ENCODE data around the gene BICC1.

Gene BICC1

DNA sequence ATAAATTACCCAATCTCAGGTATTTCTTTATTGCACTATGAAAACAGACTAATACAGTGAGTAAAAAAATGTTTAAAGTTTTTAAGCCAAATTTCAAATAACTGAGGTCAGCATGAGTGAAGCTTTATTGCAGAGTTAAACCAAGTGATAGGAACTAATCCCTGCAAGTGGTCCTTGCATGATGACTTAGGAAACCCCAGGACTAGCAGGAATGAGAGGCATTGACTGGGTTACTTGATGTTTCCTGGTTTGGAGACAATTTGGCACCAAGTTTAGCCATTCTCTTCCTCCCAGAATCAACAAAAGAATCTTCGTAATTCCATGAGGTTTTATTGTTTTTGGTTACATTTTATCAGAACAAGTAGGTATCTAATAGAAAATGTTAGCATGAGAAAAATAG, 194.2 kb downstream of the BICC1 start:
- DNase-seq (ENCODE audit: low read depth) = no peak

DNA sequence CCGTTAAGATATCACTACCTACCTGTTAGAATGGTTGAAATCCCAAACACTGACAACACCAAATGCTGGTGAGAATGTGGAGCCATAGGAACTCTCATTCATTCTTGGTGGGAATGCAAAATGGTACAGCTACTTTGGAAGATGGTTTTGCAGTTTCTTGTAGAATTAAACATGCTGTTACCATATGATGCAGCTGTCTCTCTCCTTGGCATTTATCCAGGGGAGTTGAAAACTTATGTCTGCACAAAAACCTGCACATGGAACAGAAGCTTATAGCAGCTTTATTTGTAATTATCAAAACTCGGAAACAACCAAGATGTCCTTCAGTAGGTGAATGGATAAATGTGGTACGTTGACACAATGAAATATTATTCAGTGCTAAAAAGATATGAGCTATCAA, 199.5 kb downstream of the BICC1 start:
- DNase-seq (ENCODE audit: low read depth) = no peak

DNA sequence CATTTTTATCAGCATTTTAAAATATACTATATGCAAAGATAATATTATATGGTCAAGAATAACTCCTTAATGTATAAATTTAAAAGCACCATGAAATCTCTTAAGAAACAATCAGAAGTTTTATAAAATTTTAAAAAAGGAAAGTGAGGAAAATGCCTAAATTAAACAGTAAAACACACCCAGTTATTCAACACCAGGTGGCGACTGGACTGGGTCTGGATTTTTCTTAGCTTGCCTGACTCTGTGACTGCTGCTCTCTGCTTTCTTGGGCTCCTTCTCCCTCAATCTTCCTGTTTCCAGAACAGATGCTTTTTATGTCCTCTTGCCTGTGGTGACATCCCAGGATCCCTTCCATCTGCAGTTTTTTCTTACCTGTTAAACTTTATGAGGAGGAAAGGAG, 200.3 kb downstream of the BICC1 start:
- DNase-seq (ENCODE audit: low read depth) = peak; percentile 8

DNA sequence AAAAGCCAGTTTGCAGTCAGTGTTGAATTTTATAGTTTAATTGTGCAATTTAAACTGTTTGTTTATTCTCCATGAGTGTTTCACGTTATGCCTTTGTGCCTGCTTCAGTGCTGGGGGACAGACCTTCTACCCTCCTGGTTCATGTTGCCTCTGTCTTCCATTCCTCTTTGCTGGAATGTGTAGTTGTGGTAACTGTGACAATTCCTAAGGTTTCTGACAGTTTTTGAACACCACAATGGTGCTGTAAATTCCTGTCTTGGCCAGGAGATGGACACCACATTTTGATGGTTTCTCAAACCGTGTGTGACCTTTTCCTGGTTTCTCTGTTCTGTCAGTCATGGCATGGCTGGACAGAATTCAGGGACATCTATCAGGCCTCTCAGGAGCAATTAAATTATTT, 201.7 kb downstream of the BICC1 start:
- DNase-seq (ENCODE audit: low read depth) = no peak

DNA sequence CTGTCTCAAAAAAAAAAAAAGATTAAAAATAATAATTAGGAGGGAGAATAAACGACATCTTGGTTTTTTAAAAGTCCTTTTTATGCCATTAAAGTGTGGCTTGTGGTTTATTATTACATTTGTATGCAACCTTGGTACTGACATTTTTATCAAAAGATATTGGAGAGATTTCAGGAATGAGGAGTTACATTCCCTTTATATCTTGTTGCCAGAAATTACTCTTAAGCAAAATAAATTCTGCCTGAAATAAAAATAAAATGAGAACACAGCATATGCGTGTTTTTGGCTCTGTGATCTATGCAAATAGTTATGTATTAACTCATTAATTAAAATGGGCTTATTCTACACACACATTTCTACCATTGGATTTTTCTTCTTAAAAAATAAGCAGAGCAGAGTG, 202.4 kb downstream of the BICC1 start:
- DNase-seq (ENCODE audit: low read depth) = peak; percentile 10

DNA sequence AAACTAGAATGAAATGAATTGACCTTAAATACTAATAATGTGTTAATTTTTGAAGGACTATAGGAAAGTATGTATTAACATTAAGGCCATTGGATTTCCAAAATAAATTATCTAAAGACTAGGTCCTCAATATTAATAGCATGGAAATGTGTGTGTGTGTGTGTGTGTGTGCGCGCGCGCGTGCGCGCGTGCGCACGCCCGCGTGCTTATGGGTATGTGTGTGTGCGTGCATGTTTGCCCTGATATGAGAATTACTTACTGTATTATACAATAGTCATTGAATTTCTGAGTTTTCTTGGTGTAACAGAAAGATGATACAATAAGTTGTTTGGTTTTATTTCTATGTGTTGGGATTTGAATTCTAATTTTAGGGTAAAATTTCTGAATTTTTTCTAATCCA, 205.9 kb downstream of the BICC1 start:
- DNase-seq (ENCODE audit: low read depth) = no peak

DNA sequence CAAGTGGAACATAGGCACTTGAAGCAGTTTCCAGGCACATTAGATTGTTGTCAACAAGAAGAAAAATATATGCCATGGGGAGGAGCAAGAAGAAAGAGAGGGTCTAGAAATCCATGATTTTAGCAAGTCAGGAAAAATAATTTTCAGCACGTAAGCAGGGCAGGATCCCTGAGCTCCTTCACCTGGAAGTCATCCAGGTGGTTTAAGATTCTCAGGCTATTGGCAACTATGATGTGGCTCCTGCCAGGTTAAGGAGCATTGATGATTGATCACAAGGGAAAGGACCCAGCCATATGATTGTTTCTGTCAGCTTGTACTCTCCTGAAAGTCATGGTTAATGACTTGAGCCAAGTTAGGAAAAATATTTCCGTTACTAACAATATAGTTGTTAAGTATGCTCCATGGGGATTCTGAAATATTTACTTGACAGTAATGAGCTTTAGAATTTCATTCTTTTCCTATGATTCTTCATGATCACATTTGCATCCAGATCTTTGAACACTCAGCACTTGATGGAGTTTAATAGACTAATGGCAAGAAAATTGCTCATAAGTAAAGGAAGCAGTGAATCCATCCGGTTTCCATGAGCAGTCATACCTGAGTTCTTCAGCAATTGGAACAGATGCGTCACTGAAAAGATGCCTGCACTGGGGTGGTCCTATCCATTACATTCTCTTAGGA, 209.1 kb downstream of the BICC1 start:
- DNase-seq (ENCODE audit: low read depth) = no peak

DNA sequence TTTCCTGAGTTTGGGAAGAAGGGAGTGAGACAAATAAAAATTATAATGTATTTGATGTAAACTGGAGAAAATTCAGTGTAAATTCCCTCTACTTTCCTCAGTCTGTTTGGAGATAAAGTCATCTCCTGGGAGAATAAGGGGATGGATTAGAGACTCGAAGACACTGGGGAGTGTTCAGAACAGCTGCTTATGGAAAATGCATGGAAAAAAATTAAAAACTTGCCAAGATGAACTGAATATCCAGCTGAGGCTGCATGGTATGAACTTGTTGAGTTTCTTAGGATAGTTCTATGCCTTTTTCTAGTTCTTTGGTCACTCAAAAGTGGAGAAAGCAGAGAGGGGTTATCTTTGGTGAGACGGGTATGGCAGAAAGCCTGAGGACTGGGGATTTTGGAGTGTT, 210.5 kb downstream of the BICC1 start:
- DNase-seq (ENCODE audit: low read depth) = no peak

DNA sequence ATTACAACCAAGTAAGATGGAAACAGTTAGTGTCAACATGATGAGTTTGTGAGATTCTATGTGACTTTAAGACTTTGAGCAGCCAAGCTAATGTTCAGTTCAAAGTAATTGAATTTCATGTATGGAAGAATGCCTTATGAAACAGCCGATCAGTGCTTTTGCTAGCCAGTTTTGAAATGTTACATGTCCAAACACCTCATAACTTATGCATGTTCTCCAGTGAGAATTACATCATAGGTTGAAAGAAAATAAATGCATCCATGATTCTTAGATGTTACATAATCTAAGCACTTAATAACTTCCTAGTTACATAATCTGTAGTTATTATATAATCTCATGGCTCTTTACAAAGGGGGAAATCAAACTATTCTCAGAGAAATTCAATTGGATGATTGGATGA, 211.3 kb downstream of the BICC1 start:
- peak; percentile 40 for DNase-seq (ENCODE audit: low read depth)

DNA sequence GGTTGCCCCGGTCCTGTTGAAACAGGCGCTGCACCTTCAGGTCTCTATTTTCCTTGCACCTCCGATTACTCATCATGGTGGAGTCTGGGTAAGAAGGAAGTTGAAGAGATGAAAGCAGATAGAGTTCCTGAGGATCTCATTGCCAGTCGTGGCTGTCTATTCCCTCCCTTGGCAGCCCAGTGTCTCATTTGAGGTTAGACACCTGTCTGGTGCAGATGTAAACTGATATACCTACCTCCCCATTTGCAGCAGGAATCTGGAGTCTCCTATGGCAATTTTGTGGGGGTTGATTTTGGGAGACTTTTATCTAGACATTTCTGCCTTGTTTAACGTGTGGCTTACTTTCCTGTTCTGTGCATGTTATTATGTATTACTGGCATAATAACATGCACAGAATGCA, 212.1 kb downstream of the BICC1 start:
- DNase-seq (ENCODE audit: low read depth) = no peak

DNA sequence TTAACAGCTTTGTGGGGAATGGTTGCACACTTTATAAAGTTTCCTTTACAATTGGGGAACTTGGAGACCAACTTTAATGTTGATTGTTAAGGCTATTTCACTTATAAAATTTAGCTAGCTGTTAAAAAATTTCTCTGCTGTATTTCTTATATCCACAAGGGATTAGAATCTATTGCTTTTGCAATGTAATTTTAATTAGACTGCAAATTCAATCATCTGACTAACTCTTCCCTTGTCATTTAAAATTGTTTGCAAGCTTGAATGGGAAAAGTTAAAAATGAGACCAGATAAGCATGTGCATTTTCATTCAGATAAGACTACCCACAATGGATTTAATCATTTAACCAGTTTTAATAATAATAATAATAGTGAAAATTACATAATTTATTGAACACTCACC, 213.2 kb downstream of the BICC1 start:
- no peak for DNase-seq (ENCODE audit: low read depth)

DNA sequence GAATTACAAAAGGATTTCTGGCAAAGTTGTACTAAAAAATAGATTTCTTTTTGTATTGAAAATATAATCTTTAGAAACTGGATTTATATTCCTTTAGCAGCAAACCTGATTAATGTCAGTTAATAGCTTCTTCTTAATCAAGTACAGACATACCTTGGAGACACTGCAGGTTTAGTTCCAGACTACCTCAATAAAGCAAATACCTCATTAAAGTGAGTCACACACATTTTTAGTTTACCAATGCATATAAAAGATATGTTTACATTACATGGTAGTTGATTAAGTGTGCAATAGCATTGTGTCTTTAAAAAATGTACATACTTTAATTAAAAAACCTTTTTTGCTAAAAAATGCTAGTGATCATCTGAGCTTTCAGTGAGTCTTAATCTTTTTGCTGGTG, 215.0 kb downstream of the BICC1 start:
- DNase-seq (ENCODE audit: low read depth) = no peak

DNA sequence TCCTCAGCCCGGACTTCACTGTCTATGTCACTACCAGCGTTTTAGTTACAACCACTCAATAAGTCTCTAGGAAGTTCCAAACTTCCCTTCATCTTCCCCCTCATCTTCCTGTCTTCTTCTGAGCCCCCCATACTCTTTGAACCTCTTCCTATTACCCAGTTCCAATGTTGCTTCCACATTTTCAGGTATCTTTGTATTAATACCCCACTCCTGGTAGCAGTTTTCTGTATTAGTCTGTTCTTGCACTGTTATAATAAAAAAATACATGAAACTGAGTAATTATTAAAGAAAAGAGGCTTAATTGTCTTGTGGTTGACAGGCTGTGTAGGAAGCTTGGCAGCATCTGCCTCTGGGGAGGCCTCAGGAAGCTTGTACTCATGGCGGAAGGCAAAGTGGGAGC, 218.6 kb downstream of the BICC1 start:
- DNase-seq (ENCODE audit: low read depth) = no peak

DNA sequence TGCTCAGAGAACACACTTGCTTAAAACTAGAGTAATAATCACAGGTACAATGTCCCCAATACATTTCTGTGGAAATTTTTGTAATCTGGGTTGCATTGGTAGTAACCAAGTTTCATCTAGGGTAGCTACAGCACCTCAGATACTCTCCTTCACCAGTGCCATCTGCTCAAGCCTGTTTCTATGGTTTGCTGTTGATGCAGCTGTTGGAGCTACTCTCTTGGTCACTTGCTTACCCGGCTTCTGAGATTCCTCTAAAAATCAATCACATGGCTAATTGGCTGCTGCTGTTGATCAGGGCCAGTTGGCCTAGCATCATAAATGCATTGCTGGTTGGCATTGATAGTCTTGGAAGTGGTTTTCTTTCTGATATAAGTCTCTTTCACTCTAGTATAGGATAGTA, 220.8 kb downstream of the BICC1 start:
- DNase-seq (ENCODE audit: low read depth) = no peak

DNA sequence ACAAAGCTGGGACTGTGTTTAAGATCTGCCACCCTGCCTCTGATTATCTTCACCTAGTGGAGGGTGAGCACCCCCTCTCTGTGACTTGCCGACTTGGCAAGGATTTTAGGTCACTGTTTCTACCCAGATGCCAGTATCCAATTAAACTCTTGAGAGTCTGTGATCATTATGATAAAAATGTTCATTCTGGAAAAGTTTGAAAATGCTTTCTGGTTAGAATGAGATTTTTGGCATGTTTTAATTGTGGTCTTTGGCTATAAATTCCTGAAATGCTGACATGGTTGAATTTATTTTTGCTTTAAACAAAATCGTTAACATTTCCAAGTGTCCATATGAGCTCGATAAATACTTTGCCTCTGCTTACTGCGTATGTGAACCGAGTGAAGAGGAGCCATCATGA, 221.4 kb downstream of the BICC1 start:
- peak; percentile 12 for DNase-seq (ENCODE audit: low read depth)

DNA sequence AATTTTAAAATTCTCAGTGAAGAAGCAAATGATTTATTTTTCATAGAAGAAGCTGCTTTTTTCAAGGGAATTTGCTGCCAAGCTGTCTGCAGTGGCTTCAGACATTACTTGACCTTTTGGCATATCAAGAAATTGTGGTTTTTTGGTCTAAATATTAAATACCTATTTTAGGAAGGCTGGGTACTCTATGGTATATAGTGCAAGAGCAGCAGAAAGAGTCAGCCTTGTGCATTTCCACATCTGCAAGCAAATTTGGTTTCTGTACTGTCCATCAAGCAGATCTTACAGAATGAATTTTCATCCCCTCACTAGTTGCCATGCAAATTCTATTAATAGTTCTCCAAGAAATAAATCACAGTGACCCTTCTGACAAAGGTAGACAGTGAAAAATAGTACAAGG, 222.0 kb downstream of the BICC1 start:
- peak; percentile 10 for DNase-seq (ENCODE audit: low read depth)

DNA sequence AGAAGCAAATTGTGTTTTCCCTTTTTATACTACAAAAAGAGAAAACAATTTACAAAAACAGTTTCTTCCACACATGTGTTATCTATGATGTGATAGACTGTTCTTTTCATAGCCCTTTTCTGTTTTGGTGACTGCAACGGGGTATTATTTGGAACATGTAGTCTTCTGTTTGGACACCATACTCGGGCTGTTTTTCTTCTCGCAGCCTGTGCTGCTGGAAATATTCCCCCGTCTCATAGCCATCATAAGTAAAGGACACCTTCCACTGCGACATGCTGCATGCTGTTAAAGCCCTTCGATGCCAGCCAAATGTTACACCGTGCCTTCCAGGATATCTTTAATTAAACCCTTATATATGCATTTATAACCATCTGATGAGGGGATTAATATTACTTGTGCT, 222.4 kb downstream of the BICC1 start:
- no peak for DNase-seq (ENCODE audit: low read depth)

DNA sequence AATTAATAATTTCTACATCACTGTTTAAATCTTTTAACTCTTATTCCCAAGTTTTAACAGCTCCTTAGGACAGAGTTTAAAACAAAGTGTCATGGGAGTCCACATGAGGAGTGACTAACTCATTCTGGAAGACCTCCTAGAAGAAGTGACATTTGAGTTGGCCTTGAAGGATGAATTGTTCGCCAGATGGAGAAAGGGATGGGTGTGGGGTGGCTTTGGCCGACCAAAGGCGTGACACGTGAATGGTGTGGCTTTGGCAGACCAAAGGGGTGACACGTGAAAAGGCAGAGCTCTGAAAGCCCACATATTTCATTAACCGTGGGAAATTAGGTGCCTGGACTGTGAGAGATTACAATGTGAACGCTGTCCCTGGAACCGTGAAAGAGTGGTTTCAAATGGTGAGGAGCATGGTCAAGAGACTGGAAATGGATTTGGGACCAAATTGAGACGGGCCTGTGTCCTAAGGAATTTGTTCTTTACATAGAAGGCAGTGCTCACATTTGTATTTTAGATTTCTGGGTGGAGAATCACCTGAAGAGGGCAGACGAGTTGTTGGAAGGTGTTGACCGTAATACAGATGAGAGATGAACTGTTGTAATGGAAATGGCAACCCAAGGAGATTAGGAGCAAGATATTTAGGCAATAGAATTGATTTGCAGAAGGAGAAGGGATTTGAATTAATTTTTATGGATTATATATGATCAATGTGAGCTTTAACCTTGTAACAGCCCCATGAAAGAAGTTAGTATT, 228.1 kb downstream of the BICC1 start:
- DNase-seq (ENCODE audit: low read depth) = no peak

DNA sequence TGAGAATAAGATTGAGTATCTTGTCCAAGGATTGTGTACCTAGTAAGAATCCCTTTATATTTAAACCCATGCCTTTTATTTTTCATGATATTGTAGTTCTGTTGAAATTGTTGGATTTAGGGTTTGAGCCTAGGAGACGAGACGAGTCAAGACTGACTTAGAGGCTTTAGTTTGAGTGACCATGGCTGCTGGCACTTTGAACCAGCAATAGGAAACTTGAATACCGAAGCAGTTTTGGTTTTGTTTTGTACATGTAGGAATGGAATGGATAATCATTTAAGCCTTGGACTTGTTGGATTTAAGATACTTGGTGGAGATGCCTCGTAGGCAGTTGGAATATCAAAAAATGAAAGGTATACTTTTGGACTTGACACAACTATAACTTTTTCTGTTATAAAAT, 229.0 kb downstream of the BICC1 start:
- DNase-seq (ENCODE audit: low read depth) = no peak

DNA sequence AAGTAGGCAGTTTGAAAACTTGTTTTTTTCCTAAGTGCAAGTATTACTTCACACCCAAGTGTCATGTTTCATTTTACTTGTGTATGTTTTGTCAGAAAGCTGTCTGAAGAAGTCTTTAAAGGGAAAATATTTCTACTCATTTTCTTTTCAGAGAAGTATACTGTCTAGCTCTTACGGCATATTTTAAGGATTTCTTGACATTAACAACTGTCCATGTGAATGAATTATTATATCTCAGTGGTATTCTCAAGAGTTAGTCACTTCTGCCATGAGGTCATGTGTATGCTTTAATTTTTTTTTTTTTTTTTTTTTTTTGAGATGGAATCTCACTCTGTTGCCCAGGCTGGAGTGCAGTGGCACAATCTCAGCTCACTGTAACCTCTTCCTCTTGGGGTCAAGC, 229.5 kb downstream of the BICC1 start:
- DNase-seq (ENCODE audit: low read depth) = peak; percentile 31

DNA sequence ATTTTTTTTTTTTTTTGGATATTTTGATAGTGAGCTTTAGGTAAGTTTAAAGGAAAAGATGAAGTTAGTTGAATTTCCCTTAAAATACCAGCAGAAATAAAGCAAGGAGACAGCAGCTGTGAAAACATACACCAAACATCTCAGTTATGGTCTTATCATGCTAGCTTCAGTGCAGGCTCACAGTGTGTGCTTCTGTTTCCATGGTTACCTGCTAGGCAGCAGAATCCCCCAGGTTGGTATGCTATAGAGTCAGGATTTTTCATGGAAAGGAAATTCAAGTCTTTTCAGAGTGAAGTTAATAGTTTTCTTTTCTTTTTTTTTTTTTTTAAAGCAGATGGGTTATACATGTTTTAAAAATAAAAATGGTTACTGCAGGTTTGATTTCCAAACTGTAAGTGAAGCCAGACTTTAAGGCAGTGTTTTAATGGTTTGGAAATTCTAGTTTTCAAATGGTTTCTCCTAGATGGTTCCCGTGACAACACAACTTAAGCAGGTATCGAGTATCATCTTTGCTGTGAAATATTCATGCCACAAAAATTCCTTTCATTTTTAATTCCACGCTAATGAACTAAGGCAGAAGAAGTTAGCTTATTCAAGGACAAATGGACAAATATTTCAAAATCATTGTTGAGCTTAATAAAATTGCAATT, 230.9 kb downstream of the BICC1 start:
- DNase-seq (ENCODE audit: low read depth) = peak; percentile 63

DNA sequence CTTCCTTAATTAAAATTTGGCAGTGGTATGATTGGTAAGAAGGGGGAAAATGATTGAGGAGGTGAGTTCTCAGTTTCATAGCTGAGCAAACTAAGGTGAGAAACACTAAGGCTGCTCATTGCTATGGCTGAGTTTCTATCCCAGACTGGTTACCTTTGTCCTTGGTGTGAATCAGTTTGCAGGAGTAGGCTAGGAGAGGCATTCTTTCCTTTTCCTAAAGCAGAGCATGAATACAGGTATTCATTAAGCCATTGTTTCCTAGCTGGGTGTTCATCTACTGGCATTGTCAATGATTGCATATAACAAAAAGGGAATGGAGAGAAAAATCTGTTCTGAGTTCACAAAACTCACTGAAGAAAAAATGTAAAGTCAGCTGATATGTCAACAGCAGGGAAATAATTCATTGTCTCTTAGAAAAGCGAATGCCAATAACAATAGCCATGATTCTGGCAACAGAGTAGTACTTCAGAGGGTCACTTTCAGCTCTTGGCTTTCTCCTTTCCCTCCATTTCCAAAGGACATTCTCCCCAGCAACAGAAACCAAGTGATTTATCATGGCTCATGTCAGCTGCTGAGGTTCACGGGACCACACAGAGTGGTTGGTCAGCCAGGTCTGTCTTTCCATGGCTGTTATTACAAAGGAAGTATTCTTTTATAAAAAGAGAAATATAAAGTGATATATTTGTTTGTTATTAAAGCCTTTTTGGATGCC, 234.0 kb downstream of the BICC1 start:
- DNase-seq (ENCODE audit: low read depth) = no peak

DNA sequence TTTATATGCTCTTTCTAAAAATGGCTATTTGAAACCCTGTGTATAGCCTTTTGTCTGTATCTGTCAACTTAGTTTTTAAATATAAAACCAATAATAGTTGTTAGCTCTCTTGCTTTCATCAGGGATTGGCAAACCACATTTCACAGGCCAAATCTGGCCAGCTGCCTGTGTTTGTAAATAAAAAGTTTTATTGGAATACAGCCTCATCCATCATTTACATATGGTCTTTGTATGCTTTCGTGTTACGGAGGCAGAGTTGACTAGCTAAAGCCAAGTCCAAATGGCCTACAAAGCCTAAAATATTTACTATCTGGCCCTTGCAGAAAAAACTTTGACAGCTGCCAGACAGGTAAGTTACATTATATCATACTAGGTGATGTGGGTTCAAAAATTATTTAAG, 235.0 kb downstream of the BICC1 start:
- DNase-seq (ENCODE audit: low read depth) = no peak
